ENCODE results near the gene PZP. TPM values are rescaled to one million over a fixed set of nuclear protein-coding genes. Genes with fewer than 3 reads are reported as not detected.

The PZP gene
- total and polyA plus RNA-seq, 10 of the 15 experiments (the other 5 are each of a cell fraction or from before 2014, with no cell fraction given): not detected

DNA sequence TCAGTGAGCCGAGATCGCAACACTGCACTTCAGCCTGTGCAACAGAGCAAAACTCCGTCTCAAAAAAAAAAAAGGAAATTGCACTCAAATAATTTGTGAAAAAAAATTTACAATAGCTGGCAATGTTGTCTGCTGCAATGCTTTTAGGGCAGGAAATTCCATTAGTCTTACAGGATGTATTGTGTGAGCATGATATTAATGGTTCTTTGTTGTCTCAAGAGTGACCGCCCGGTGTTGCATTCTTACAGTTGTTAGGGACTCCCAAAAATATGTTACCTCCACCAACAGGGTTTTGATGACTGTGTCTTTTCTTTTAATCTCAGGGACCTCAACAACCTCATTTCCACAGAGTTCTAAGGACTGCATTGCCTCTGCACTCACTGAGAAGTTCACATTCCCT lies 44.8 kb downstream of the PZP start (continued):
- TF ChIP-seq, protein P1, sequence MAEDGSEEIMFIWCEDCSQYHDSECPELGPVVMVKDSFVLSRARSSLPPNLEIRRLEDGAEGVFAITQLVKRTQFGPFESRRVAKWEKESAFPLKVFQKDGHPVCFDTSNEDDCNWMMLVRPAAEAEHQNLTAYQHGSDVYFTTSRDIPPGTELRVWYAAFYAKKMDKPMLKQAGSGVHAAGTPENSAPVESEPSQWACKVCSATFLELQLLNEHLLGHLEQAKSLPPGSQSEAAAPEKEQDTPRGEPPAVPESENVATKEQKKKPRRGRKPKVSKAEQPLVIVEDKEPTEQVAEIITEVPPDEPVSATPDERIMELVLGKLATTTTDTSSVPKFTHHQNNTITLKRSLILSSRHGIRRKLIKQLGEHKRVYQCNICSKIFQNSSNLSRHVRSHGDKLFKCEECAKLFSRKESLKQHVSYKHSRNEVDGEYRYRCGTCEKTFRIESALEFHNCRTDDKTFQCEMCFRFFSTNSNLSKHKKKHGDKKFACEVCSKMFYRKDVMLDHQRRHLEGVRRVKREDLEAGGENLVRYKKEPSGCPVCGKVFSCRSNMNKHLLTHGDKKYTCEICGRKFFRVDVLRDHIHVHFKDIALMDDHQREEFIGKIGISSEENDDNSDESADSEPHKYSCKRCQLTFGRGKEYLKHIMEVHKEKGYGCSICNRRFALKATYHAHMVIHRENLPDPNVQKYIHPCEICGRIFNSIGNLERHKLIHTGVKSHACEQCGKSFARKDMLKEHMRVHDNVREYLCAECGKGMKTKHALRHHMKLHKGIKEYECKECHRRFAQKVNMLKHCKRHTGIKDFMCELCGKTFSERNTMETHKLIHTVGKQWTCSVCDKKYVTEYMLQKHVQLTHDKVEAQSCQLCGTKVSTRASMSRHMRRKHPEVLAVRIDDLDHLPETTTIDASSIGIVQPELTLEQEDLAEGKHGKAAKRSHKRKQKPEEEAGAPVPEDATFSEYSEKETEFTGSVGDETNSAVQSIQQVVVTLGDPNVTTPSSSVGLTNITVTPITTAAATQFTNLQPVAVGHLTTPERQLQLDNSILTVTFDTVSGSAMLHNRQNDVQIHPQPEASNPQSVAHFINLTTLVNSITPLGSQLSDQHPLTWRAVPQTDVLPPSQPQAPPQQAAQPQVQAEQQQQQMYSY (CRISPR knock-in tag; IDR thresholded peaks at IDR 0.05): no peak
- TF ChIP-seq FOXM1 (IDR thresholded peaks at IDR 0.05; ENCODE audit: low read depth, low read length) (no peak), MYC (IDR thresholded peaks at IDR 0.05; ENCODE audit: insufficient read depth, insufficient read length, insufficient replicate concordance, low read length, severe bottlenecking) (no peak), RB1 (IDR thresholded peaks at IDR 0.05; ENCODE audit: borderline replicate concordance) (no peak), IKZF2 (IDR thresholded peaks at IDR 0.05) (no peak), HDAC6 (IDR thresholded peaks at IDR 0.05; ENCODE audit: unreplicated experiment) (no peak), EED (IDR thresholded peaks at IDR 0.05; ENCODE audit: low read depth) (no peak), IRF4 (IDR thresholded peaks at IDR 0.05; ENCODE audit: low read depth, low read length) (no peak), BHLHE40 (IDR thresholded peaks at IDR 0.05; ENCODE audit: borderline replicate concordance in 1 of 2, low read depth in 2 of 2, low read length in 1 of 2) (no peak), SMAD5 (IDR thresholded peaks at IDR 0.05; ENCODE audit: low read depth) (no peak), JUND (IDR thresholded peaks at IDR 0.05; ENCODE audit: low read depth, low read length) (no peak)
- TF ChIP-seq, protein P2, sequence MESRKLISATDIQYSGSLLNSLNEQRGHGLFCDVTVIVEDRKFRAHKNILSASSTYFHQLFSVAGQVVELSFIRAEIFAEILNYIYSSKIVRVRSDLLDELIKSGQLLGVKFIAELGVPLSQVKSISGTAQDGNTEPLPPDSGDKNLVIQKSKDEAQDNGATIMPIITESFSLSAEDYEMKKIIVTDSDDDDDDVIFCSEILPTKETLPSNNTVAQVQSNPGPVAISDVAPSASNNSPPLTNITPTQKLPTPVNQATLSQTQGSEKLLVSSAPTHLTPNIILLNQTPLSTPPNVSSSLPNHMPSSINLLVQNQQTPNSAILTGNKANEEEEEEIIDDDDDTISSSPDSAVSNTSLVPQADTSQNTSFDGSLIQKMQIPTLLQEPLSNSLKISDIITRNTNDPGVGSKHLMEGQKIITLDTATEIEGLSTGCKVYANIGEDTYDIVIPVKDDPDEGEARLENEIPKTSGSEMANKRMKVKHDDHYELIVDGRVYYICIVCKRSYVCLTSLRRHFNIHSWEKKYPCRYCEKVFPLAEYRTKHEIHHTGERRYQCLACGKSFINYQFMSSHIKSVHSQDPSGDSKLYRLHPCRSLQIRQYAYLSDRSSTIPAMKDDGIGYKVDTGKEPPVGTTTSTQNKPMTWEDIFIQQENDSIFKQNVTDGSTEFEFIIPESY (IDR thresholded peaks at IDR 0.05): no peak
